Caco-2 (cell line): ENCODE measurements around the gene CACNG1. TPM values are rescaled to one million over a fixed set of nuclear protein-coding genes. Genes with fewer than 3 reads are reported as not detected.

Experiments used
- BruUV-seq: library from RNA; stranded (reverse); fragments of 400-500 nt; replicated peaks from 2 replicates; lab custom pipeline; 2021; lab: Mats Ljungman, UMichigan
- CTCF ChIA-PET: fragments of 300-600 bp; sonication (Branson Sonifier 250); formaldehyde crosslinking; loops from one replicate; lab custom pipeline; 2022; ENCODE audit warnings: antibody characterized with exemption; lab: Charles Lee
- POLR2A ChIA-PET: fragments of 300-600 bp; sonication (Branson Sonifier 250); formaldehyde crosslinking; loops from one replicate; lab custom pipeline; 2022; ENCODE audit warnings: antibody characterized with exemption; lab: Charles Lee
- DNase-seq, 2 experiments: peaks; one replicate each; pipeline versions ENCODE4 v3.0.0 to v3.0.0-alpha.2; 2020 to 2022
- H3K27me3 ChIP-seq: replicated peaks from 2 replicates; pipeline ENCODE4 v1.6.0; 2011; ENCODE audit warnings: low read length; ENCODE audit not compliant: control insufficient read depth, insufficient read depth
- H3K36me3 ChIP-seq: 2 replicates; pipeline ENCODE4 v1.5.1; 2011; ENCODE audit warnings: low read length; ENCODE audit not compliant: control insufficient read depth, insufficient read depth
- H3K4me1 ChIP-seq: fragments of 250-450 bp; sonication (Bioruptor Pico); 2 replicates; pipeline ENCODE4 v1.5.1; 2020; ENCODE audit warnings: mild to moderate bottlenecking
- H3K4me3 ChIP-seq: 2 replicates; pipeline ENCODE4 v1.5.1; 2011; ENCODE audit warnings: low read depth, mild to moderate bottlenecking, control low read depth, low read length
- H3K9me3 ChIP-seq: fragments of 250-450 bp; sonication (Bioruptor Pico); 2 replicates; pipeline ENCODE4 v1.5.1; 2020; ENCODE audit warnings: mild to moderate bottlenecking, moderate library complexity
- H3K27ac Mint-ChIP-seq: one replicate; pipeline ENCODE4 v1.8.0; 2022; ENCODE audit warnings: mixed read lengths; ENCODE audit not compliant: unreplicated experiment
- H3K27me3 Mint-ChIP-seq: one replicate; pipeline ENCODE4 v1.8.0; 2022; ENCODE audit warnings: mixed read lengths; ENCODE audit not compliant: insufficient read depth, unreplicated experiment
- H3K36me3 Mint-ChIP-seq: one replicate; pipeline ENCODE4 v1.8.0; 2022; ENCODE audit warnings: mild to moderate bottlenecking, mixed read lengths; ENCODE audit not compliant: insufficient read depth, unreplicated experiment
- H3K4me1 Mint-ChIP-seq: one replicate; pipeline ENCODE4 v1.8.0; 2022; ENCODE audit warnings: low read depth, mixed read lengths; ENCODE audit not compliant: unreplicated experiment
- H3K4me3 Mint-ChIP-seq: one replicate; pipeline ENCODE4 v1.8.0; 2022; ENCODE audit warnings: mild to moderate bottlenecking, moderate library complexity, mixed read lengths; ENCODE audit not compliant: unreplicated experiment
- H3K9me3 Mint-ChIP-seq: one replicate; pipeline ENCODE4 v1.8.0; 2022; ENCODE audit warnings: mixed read lengths; ENCODE audit not compliant: unreplicated experiment
- intact Hi-C: fragments of 100-400 bp; cut with micrococcal nuclease; formaldehyde crosslinking; loops from one replicate; pipeline ENCODE4 v1.10.0; 2022; ENCODE audit not compliant: unreplicated experiment
- total RNA-seq: library from RNA; stranded (reverse); gene quantifications from 2 replicates; pipeline ENCODE4 v1.2.3, GENCODE V29; 2022
- TF ChIP-seq, protein P1 (sequence below), 2 experiments: fragments of 200-600 bp in 1 of 2; IDR thresholded peaks; 1 replicate in 1 of 2; 2 replicates in 1 of 2; pipeline versions ENCODE4 v1.5.1 to v1.8.0; 2011 to 2022; ENCODE audit warnings: antibody characterized with exemption in 1 of 2, control low read depth in 1 of 2, inconsistent platforms in 1 of 2, low read depth in 1 of 2, low read length in 1 of 2, mild to moderate bottlenecking in 1 of 2, moderate library complexity in 1 of 2; ENCODE audit not compliant: insufficient read depth in 1 of 2, severe bottlenecking in 1 of 2, unreplicated experiment in 1 of 2

CACNG1 gene
- total RNA-seq, 1 experiment from 2014 or later: not detected

DNA sequence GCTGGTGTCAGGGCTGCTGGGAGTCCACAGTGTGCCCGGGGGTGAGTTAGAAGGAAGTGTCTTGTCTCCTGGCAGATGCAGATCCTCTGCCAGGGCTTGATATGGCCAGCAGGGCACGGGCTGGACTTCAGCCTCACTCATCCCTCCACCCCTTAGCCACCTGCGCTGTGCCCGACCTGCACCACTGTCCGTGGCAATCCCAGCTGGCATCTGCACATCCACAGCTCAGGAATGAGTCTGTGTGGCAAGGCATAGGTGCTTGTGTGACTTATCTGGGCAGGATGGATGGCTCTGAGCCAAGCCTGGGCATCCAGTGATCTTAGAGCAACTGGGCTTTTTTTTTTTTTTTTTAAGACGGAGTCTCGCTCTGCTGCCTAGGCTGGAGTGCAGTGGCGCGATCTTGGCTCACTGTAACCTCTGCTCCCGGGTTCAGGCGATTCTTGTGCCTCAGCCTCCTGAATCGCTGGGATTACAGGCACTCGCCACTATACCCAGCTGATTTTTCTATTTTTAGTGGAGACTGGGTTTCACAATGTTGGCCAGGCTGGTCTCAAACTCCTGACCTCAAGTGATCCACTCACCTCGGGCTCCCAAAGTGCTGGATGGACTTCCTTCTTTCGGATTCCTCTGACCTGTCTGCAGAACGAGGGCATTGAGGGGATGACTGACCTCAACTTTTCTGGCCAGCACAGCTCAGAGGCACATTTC, 22.5 kb upstream of the CACNG1 start:
- Histone ChIP-seq H3K27me3 (no peaks in the 10 kb centered on the region), H3K4me1 (peaks cover 19% of the 10 kb centered on the region), H3K36me3 (no peaks in the 10 kb centered on the region), H3K9me3 (no peaks in the 10 kb centered on the region), H3K4me3 (no peak overlapping the region)
- ChIA-PET CTCF (no interaction called here), POLR2A (no interaction called here)
- intact Hi-C loops: no loop called here
- Mint-ChIP-seq H3K4me3 (no peak overlapping the region), H3K27ac (no peak overlapping the region), H3K27me3 (no peaks in the 10 kb centered on the region), H3K4me1 (peaks cover 14% of the 10 kb centered on the region), H3K36me3 (no peaks in the 10 kb centered on the region), H3K9me3 (no peaks in the 10 kb centered on the region)
- TF ChIP-seq, protein P1, sequence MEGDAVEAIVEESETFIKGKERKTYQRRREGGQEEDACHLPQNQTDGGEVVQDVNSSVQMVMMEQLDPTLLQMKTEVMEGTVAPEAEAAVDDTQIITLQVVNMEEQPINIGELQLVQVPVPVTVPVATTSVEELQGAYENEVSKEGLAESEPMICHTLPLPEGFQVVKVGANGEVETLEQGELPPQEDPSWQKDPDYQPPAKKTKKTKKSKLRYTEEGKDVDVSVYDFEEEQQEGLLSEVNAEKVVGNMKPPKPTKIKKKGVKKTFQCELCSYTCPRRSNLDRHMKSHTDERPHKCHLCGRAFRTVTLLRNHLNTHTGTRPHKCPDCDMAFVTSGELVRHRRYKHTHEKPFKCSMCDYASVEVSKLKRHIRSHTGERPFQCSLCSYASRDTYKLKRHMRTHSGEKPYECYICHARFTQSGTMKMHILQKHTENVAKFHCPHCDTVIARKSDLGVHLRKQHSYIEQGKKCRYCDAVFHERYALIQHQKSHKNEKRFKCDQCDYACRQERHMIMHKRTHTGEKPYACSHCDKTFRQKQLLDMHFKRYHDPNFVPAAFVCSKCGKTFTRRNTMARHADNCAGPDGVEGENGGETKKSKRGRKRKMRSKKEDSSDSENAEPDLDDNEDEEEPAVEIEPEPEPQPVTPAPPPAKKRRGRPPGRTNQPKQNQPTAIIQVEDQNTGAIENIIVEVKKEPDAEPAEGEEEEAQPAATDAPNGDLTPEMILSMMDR (IDR thresholded peaks at IDR 0.05; ENCODE audit: insufficient read depth in 1 of 2, low read depth in 1 of 2, low read length in 1 of 2, severe bottlenecking in 1 of 2, unreplicated experiment in 1 of 2): no peak
- BruUV-seq: no TSS peak
- DNase-seq: no peak

DNA sequence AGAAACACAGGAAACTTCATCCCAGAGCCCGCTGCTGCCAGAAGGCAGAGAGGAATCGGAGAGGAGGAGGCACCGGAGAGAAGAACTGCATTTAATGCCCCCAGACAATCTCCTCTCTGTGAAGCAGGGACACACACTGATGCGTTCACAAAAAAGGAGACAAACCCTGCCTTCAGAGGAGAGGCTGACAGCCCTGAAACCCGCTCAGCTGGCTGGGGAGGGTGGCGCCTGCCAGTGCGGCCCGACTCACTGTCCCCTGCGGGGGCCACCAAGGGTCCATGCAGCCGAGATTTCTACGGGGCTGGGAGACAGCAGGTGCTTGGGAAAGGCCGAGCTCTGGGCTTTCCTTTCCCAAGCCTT, 21.9 kb upstream of the CACNG1 start:
- no peaks in the 10 kb centered on the region for H3K9me3 Mint-ChIP-seq
- H3K36me3 ChIP-seq: no peaks in the 10 kb centered on the region
- no peak overlapping the region for H3K4me3 Mint-ChIP-seq
- no peaks in the 10 kb centered on the region for H3K27me3 ChIP-seq
- DNase-seq: no peak
- no TSS peak for BruUV-seq
- H3K27me3 Mint-ChIP-seq: no peaks in the 10 kb centered on the region
- H3K36me3 Mint-ChIP-seq: no peaks in the 10 kb centered on the region
- no peaks in the 10 kb centered on the region for H3K9me3 ChIP-seq
- peaks cover 19% of the 10 kb centered on the region for H3K4me1 ChIP-seq
- H3K4me1 Mint-ChIP-seq: peaks cover 14% of the 10 kb centered on the region
- ChIA-PET POLR2A (interaction anchor here (0.6 kb wide), 1 partner anchor 1678 kb away, joined by 3 read pairs; no protein-coding TSS in a partner anchor), CTCF (no interaction called here)
- no peak overlapping the region for H3K27ac Mint-ChIP-seq
- intact Hi-C loops: no loop called here
- TF ChIP-seq, protein P1 (IDR thresholded peaks at IDR 0.05; ENCODE audit: insufficient read depth in 1 of 2, low read depth in 1 of 2, low read length in 1 of 2, severe bottlenecking in 1 of 2, unreplicated experiment in 1 of 2): no peak
- H3K4me3 ChIP-seq: no peak overlapping the region

DNA sequence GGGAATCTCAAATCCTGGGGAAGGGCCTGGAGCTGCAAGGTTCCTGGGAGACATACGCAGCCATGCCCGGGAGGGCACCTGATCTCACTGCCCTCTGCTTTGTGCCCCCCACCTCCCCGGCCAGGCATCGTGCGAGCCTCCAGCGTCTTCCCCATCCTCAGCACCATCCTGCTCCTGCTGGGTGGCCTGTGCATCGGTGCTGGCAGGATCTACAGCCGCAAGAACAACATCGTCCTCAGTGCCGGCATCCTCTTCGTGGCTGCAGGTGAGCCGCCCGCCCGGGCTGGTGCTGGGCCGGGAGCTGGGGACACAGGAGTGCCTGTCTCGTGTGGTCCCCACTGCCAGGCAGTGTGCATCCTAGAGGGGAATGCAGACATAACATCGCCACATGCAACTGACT, 19.6 kb upstream of the CACNG1 start:
- Mint-ChIP-seq H3K27me3 (no peaks in the 10 kb centered on the region), H3K36me3 (no peaks in the 10 kb centered on the region), H3K27ac (no peak overlapping the region), H3K9me3 (no peaks in the 10 kb centered on the region), H3K4me3 (no peak overlapping the region), H3K4me1 (no peaks in the 10 kb centered on the region)
- Histone ChIP-seq H3K27me3 (no peaks in the 10 kb centered on the region), H3K4me1 (peaks cover 12% of the 10 kb centered on the region), H3K4me3 (no peak overlapping the region), H3K36me3 (no peaks in the 10 kb centered on the region), H3K9me3 (no peaks in the 10 kb centered on the region)
- BruUV-seq: no TSS peak
- DNase-seq: no peak
- ChIA-PET POLR2A (no interaction called here), CTCF (no interaction called here)
- intact Hi-C loops: no loop called here
- TF ChIP-seq, protein P1 (IDR thresholded peaks at IDR 0.05; ENCODE audit: insufficient read depth in 1 of 2, low read depth in 1 of 2, low read length in 1 of 2, severe bottlenecking in 1 of 2, unreplicated experiment in 1 of 2): no peak
